NCI-H1694 treated with DMSO at 0.1 percent for 48 hours (cell line): ENCODE data around the gene PSMD2.
"Not testable (repeated sequence)": the region's sequence is repeated elsewhere in the genome, so short reads cannot be mapped to it uniquely, and the experiment has no call there.

Experiments
- DNase-seq: peaks from one replicate; lab custom pipeline; 2025; lab: John Stamatoyannopoulos, UW

The PSMD2 gene

DNA sequence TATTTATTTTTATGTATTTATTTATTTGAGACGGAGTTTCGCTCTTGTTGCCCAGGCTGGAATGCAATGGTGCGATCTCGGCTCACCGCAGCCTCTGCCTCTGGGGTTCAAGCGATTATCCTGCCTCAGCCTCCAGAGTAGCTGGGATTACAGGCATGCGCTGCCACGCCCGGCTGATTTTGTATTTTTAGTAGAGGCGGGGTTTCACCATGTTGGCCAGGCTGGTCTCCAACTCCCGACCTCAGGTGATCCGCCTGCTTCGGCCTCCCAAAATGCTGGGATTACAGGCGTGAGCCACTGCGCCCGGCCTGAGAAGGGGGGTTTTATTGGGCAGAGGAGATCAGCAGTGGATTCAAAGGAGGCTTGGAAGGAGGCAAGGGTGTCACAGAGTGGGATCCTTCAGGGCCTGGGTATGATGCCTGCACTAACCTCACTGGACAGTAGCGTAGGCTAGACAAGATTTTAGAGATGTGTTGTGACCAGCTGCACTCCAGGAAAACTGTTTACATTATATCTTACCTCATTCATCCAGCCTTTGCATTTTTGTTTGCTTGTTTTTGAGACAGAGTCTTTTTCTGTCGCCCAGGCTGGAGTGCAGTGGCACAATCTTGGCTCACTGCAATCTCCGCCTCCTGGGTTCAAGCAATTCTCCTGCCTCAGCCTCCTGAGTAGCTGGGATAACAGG, 40.6 kb downstream of the PSMD2 start:
- DNase-seq = not testable (repeated sequence)

DNA sequence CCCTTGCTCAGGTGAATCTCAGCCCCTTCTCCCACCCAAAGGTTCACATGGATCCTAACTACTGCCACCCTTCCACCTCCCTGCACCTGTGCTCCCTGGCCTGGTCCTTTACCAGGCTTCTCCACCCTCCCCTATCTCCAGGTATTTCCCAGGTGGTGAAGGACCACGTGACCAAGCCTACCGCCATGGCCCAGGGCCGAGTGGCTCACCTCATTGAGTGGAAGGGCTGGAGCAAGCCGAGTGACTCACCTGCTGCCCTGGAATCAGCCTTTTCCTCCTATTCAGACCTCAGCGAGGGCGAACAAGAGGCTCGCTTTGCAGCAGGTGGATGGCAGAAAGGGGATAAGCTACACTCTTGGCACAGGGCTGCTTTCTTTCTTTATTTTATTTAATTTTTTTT, 42.9 kb downstream of the PSMD2 start:
- no peak for DNase-seq

DNA sequence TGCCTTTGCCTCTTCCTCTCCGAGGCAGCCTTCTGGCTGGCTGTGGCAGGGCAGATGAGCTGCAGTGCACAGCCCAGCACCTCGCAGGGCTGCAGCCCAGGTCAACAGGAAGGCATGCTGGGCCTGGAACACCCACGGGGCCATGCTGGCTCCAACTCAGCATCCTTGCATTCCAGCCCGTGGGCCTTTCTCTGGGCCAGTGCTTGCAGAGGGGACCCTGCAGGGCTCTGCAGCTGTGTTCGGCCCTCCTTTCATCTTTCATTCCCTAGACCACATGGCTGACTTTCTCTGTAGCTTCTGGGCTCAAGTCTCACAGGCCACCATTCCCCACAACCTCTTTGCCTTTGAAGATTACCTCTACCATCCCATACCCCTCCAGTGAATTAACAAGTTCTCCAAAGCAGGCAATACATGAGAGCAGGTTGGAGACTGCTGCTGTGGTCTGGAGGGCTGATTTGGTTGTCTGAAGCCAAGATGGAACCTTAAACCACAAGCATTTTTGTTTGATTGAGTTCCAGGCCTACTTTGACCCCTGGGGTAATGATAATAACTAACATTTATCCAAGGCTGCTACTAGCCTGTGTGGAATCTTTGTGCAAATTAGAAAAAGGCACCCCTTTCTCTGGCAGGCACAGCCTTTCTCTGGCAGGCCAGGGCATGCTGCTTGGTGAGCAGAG, 44.3 kb downstream of the PSMD2 start:
- no peak for DNase-seq

DNA sequence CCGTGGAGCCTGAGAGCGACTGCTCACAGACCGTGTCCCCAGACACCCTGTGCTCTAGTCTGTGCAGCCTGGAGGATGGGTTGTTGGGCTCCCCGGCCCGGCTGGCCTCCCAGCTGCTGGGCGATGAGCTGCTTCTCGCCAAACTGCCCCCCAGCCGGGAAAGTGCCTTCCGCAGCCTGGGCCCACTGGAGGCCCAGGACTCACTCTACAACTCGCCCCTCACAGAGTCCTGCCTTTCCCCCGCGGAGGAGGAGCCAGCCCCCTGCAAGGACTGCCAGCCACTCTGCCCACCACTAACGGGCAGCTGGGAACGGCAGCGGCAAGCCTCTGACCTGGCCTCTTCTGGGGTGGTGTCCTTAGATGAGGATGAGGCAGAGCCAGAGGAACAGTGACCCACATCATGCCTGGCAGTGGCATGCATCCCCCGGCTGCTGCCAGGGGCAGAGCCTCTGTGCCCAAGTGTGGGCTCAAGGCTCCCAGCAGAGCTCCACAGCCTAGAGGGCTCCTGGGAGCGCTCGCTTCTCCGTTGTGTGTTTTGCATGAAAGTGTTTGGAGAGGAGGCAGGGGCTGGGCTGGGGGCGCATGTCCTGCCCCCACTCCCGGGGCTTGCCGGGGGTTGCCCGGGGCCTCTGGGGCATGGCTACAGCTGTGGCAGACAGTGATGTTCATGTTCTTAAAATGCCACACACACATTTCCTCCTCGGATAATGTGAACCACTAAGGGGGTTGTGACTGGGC, 45.7 kb downstream of the PSMD2 start:
- DNase-seq = no peak

DNA sequence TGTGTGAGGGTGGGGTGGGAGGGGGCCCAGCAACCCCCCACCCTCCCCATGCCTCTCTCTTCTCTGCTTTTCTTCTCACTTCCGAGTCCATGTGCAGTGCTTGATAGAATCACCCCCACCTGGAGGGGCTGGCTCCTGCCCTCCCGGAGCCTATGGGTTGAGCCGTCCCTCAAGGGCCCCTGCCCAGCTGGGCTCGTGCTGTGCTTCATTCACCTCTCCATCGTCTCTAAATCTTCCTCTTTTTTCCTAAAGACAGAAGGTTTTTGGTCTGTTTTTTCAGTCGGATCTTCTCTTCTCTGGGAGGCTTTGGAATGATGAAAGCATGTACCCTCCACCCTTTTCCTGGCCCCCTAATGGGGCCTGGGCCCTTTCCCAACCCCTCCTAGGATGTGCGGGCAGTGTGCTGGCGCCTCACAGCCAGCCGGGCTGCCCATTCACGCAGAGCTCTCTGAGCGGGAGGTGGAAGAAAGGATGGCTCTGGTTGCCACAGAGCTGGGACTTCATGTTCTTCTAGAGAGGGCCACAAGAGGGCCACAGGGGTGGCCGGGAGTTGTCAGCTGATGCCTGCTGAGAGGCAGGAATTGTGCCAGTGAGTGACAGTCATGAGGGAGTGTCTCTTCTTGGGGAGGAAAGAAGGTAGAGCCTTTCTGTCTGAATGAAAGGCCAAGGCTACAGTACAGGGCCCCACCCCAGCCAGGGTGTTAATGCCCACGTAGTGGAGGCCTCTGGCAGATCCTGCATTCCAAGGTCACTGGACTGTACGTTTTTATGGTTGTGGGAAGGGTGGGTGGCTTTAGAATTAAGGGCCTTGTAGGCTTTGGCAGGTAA, 46.5 kb downstream of the PSMD2 start:
- peak; percentile 48 for DNase-seq

DNA sequence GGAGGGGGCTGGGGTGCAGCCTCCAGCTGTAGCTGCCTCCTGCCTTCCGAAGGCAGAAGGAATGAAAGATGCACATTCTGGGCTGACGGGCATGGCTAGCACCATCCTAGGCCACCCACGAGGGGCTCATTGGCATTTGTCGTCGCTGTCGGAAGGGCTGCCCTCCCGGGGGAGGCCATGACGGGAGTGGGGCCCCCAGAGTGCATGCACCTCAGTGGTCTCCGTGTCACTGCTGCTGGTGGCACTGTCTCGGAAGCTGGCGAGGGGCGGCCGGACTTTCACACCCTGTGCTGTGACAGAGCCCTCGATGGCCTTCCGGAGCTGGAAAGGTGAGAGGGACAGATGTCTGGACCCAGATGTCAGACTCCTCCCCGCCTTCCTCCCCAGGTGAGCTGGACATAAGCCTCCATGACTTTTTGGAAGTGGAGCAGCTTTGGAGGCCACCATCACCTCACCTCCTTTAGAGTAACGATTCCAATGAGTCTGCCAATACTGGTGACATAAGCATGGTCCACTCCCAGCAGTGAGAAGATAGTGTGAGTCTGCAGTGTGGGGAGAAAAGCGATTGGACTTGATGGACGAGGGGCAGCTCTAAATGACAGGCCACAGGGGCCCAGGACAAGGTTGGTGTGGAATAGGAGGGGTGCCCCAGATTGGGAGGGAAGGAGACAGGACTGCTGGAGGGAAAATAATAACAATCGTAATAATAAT, 47.6 kb downstream of the PSMD2 start:
- no peak for DNase-seq

DNA sequence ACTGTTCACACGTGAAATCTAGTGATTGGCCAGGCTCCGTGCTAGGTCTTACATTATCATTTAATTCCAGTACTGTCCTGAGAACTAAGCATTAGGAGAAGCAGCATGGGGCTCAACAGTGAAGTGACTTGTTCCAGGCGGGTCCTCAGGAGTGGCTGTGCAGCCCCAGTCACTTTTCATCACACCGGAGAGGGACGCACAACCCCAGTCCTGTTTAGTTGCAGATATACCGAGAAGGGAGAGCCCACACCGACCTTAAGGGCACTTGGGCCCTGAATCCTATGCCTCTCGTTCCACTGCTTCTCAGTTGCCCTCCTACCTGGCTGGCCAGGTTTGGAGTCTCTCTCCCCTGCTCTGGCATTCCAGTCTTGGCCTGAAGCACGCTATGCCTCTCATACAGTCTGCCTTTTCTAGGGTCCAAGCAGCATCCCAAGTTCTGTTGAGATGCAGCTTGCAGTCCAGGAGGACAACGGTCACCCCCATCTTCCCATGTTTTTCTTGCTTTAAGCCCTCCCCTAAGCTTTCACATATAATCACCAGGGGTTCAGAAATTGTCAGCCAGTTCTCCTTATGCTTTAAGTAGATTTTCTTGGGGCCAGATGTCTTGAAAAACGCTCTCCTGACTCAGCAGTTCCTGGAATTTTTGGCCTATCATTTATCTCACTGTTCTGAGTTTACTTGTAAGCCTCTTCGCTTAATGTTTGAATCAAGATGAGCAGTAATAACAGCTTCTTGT, 48.4 kb downstream of the PSMD2 start:
- no peak for DNase-seq

DNA sequence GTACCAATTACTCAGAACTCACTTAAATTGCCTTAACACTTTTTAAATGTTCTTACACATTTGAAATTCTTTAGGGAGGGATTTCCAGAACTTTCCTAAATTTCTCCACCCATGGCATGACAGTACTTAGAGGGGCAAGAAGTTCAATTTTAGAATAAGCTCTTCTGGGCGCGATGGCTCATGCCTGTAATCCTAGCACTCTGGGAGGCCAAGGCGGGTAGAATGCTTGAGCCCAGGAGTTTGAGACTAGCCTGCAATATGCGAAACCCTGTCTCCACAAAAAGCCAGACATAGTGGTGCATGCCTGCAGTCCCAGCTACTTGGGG, 49.0 kb downstream of the PSMD2 start:
- DNase-seq = no peak

DNA sequence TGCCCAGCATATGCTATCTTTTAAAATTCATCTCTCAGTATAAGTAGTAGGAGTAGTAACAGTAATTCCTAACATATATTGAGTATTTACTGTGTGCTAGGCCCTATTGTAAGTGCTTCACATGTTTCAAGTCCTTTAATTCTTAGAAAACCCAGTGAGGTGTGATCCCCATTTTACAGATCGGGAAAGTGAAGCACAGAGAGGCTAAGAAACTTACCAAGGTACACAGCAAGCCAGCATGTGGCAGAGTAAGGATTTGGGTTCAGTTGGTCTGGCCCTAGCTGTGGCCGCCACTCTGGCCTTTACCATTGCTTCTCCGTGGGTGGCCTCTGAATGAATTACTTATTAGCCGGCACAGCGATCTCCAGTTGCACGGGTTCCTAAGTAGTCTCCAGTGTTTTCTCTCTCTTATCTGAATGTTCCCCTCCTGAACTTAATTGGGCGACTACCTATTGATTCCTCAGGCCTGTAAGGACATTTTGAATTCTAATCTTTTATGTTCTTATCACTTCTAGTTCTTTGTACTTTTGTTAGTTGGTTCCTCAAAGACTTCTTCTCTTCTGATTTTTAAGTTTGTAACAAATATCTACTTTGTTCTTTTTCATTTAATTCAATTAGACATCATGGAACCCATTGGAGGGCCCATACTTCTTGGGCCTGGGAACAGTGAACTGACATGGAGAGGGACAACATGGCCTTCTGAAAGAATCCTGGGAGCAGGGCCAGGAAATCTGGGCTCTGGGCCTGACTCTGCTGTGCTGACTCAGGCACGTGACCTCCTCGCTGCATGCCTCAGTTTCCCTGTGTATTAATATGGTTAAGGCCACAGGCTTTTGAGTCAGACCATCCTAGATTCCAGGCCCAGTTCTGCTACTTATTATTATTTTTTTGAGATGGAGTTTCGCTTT, 50.8 kb downstream of the PSMD2 start:
- no peak for DNase-seq

DNA sequence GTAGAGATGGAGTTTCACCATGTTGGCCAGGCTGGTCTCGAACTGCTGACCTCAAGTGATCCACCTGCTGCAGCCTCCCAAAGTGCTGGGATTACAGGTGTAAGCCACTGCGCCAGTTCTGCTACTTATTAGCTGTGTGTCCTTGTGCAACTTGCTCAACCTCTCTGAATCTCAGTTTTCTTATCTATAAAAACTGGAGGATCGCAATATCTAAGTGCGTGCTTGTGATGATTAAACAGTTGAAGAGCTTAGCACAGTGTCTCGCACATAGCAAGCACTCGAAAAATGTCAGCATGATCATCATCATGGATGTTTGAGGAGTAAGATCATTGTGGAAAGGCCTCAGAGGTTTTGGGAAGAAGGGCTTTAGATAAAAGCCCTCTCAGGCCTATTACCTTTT, 51.6 kb downstream of the PSMD2 start:
- no peak for DNase-seq

DNA sequence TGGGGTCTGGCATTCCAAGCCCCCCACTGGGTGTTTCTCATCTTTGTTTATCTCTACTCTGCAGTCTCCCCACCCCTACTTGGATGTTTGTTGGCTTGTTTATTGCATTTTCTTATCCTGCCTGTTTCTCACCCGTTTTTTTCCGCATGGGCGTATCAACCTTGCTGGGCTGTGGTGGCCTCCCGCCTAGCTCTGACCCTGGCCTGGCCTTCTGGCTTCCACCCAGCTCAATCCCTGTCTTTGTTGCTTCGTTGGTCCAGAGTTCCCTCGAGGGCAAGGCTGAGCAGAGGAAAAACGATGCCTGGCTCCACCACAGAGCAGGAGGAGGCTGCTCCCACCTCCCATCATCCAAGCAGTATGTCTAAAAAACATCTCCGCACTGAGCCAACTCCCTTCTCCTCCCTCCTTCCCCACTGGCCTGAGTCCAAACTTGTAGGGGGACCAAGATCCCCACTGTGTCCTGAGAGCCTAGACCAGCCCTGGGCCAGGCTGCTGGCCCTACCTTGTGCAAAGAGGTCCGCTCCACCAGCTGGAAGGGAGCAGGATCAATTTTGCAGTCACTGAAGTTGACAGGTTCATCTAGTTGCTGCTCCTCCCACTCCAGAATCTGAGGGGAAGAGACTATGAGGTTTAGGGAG, 52.6 kb downstream of the PSMD2 start:
- DNase-seq = no peak

DNA sequence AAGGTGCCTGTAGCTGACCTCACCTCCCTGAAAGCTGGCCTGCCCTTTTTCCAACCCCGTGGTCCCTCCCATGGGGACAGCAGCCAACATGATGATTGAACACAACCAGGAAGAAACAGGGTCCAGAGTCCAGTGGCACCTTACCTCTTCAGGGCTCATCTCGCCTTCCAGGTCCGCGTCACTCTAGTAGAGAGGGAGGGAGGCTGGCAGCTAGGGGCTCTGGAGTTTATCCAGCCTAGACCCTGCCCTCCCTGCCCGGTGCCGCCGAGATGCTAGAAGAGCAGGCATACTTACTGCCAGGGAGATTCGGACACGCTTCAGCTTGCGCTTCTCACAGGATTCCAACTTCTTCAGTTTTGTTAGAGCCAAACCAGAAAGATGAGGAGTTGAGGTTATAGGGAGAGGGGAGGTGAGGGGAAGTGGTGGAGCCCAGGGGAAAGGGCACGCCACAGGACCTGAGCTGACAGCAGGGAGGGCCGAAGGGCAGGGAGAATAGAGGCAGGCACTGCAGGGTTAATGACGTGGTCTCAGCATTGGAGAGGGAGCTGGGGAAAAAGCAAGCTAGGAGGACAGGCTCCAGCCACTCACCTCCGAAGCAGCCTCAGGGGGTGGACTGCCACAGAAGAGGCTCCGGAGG, 53.2 kb downstream of the PSMD2 start:
- no peak for DNase-seq

DNA sequence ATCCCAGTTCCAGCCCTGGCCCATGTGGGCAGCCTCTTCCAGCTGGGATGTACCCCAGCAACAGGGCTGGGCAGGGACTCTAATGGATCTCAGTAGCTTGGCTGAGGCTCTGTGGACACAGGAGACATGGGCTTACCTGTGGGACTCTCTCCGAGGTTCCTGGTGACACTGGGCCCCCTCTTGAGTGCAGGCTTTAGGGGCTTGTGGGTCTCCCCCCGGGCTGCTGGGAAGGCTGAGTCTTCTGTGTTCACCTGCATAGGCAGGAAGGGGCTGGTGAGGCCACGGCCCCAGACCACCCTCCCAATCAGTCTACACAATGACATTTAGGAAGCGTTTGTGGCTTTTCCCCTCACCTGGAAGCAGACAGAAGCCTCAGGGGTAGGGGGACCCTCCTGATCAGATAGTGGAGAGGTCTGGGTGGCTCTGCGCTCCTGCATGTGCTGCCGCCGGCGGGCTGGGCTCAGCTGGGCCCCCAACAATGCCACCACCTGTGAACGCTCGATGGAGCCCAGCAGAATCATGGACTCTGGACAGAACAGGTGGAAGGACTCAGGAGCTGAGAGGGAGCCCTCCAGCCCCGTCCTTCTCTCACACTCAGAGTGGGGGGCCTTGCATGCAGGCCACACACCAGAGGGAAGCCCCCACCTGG, 54.0 kb downstream of the PSMD2 start:
- DNase-seq = no peak

DNA sequence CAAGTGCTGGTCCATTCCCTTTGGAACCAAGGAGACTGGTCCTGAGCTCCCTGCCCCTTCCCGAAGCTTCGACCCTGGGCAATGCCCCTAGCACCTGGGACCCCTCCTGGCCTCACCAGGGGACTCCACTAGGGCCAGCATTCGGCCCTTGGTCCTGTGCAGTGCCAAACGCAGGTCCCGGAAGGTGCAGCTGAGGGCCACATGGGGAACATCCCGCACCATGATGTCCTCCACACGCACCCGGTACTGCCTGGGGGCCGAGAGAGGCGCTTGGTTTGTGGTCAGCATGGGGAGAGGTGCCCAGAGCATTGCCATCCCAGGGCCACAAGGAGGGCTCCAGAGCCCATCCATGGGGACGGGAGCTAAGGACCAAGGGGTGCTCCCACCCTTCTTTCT, 54.5 kb downstream of the PSMD2 start:
- no peak for DNase-seq

DNA sequence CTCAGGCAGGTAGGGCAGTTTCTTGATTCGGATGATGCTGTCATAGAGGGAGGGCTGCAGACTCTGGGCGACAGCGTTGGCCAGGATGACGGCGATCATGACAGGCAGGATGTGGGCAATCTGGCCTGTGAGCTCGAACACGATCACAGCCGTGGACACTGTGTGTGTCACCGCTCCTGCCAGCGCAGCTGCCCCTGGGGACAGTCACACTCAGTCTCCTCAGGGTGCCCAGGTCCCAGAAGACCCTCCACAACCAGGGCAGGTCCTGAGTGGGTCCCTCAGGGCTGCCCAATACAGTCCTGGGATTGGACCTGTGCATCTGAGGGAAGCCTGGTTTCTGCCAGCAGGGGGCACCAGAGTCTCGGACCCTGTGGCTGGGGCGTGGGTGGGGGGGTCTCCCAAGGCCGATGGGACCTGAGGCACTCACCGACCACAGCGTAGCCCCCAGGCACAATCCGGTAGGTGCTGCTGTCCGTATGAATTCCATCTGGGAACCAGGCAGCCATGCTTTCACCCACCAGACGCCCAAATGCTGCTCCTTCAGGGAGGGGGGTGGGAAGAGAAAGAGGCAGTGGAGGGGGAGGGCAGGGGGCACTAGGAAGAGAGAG, 55.2 kb downstream of the PSMD2 start:
- peak; percentile 3 for DNase-seq

DNA sequence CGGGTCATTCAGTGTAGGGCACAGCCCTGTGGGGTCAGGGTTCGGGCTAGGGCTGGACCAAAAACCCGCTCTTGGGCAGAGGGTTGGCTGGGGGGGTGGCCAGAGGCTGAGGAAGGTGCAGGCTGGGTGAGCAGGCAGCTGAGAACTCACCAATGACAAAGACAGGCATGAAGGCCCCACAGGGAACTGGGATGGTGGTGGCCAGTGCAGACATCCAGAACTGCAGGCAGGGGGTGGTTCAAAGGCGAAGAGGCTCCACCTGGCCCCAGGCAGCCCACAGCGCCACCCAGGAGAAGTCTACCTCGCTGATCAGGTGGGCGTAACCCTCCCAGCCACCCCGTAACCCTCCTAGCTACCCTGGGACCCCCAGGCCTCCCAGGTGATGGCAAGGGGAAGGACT, 55.7 kb downstream of the PSMD2 start:
- DNase-seq = no peak

DNA sequence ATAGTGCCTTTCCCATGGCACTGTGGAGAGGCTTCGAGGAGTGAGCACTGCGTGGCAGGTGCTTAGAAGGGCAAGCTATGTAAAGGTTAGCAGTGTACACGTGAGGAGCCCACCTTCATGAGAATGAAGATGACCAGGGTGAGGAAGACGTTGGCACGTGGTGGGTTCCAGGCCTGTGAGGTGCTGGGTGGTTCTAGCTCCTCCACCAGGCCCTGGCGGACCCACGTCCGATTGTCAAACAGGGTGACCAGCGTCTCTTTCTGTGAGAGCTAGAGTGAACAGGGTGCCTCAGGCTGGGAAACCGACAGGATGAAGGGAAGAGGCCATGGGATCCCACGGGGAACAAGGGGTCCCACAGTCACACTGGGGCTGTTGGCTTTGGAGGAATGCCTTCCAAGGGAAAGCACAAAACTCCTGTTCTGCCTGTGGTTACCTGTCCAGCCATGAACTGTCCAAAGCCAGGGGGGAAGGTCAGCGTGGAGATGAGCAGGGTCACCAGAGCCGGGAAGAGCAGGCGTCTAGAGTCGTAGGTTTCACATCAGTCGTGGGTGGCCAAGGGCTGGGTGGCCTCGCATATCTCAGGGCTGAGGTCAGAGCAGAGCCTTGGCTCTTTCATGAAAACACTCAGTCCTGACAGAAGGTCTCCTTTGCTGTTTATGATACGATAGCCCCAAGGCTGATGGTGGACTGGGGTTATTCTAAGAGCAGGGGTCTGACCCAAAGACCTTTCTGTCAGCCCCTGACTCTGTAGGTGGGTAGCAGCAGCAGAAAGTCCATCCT, 56.4 kb downstream of the PSMD2 start:
- no peak for DNase-seq
